Endothelial cell of umbilical vein (primary cell): ENCODE data around the gene PGBD5. TPM values are rescaled to one million over a fixed set of nuclear protein-coding genes. Genes with fewer than 3 reads are reported as not detected.

Source experiments
- BruUV-seq: library from RNA; stranded (reverse); fragments of 400-500 nt; replicated peaks from 2 replicates; lab custom pipeline; 2021; lab: Mats Ljungman, UMichigan
- CTCF ChIA-PET: fragments of 300-600, 350-600 bp; sonication (Branson Sonifier 250); formaldehyde crosslinking; loops from one replicate; lab custom pipeline; 2021; ENCODE audit warnings: antibody characterized with exemption, inconsistent platforms; lab: Charles Lee
- POLR2A ChIA-PET: fragments of 300-600, 350-600 bp; sonication (Branson Sonifier 250); formaldehyde crosslinking; loops from one replicate; lab custom pipeline; 2021; ENCODE audit warnings: antibody characterized with exemption, inconsistent platforms; lab: Charles Lee
- DNase-seq: peaks from one replicate; pipeline ENCODE4 v3.0.0-alpha.2; 2011; ENCODE audit warnings: low read depth, low spot score
- FAIRE-seq: peaks from 2 replicates; lab custom pipeline; 2011; peaks lifted over from hg19 to GRCh38; lab: Jason Lieb, UNC
- H2AFZ ChIP-seq: 2 replicates; pipeline ENCODE4 v1.6.0; 2012; ENCODE audit warnings: low read depth, low read length, control low read depth, inconsistent platforms
- H3K27ac ChIP-seq: 2 replicates; pipeline ENCODE4 v1.5.1; 2011; ENCODE audit warnings: low read depth, mild to moderate bottlenecking, control low read depth, low read length, moderate library complexity; ENCODE audit not compliant: insufficient read depth
- H3K27me3 ChIP-seq, 2 experiments: 2 replicates each; pipeline versions ENCODE4 v1.6.0 to v1.6.1; 2011; ENCODE audit warnings: low read length in 2 of 2, mixed read lengths in 1 of 2; ENCODE audit not compliant: control insufficient read depth in 2 of 2, insufficient read depth in 2 of 2
- H3K36me3 ChIP-seq, 2 experiments: 2 replicates in 1 of 2; 3 replicates in 1 of 2; pipeline ENCODE4 v1.5.1; 2011; ENCODE audit warnings: low read length in 2 of 2, mild to moderate bottlenecking in 1 of 2, moderate library complexity in 1 of 2; ENCODE audit not compliant: control insufficient read depth in 2 of 2, insufficient read depth in 2 of 2; ENCODE audit errors: extremely low read depth in 1 of 2
- H3K4me1 ChIP-seq: 3 replicates; pipeline ENCODE4 v1.5.1; 2011; ENCODE audit warnings: mild to moderate bottlenecking, low read length; ENCODE audit not compliant: control insufficient read depth, insufficient read depth; ENCODE audit errors: extremely low read depth
- H3K4me2 ChIP-seq: 2 replicates; pipeline ENCODE4 v1.6.1; 2011; ENCODE audit warnings: low read length, control low read depth, mixed read lengths; ENCODE audit not compliant: insufficient read depth
- H3K4me3 ChIP-seq, 3 experiments: fragments of 200-600 bp in 1 of 3; sonication (generic), shearing (Covaris generic) in 1 of 3; replicated peaks in 1 of 3; 2 replicates each; pipeline ENCODE4 v1.5.1; 2011 to 2016; ENCODE audit warnings: control low read depth in 3 of 3, low read length in 3 of 3, mild to moderate bottlenecking in 2 of 3, inconsistent platforms in 1 of 3, low read depth in 1 of 3, moderate library complexity in 1 of 3; ENCODE audit not compliant: insufficient read depth in 1 of 3
- H3K79me2 ChIP-seq: 2 replicates; pipeline ENCODE4 v1.6.0; 2012; ENCODE audit warnings: low read length, inconsistent platforms; ENCODE audit not compliant: control insufficient read depth, insufficient read depth
- H3K9ac ChIP-seq: replicated peaks from 2 replicates; pipeline ENCODE3; 2011; ENCODE audit warnings: low read length, control low read depth; ENCODE audit not compliant: insufficient read depth; ENCODE audit errors: extremely low read depth
- H3K9me1 ChIP-seq: replicated peaks from 3 replicates; pipeline ENCODE4 v1.6.0; 2011; ENCODE audit warnings: mild to moderate bottlenecking, low read length; ENCODE audit not compliant: control insufficient read depth, insufficient read depth; ENCODE audit errors: extremely low read depth
- H3K9me3 ChIP-seq: replicated peaks from 2 replicates; pipeline ENCODE4 v1.5.1; 2012; ENCODE audit warnings: low read length, inconsistent platforms; ENCODE audit not compliant: control insufficient read depth, insufficient read depth
- H4K20me1 ChIP-seq: replicated peaks from 2 replicates; pipeline ENCODE3; 2011; ENCODE audit warnings: mild to moderate bottlenecking, low read length; ENCODE audit not compliant: control insufficient read depth, insufficient read depth; ENCODE audit errors: extremely low read depth
- EZH2 ChIP-seq: IDR thresholded peaks from 2 replicates; pipeline ENCODE4 v1.6.1; 2012; ENCODE audit warnings: borderline replicate concordance, low read depth, mild to moderate bottlenecking, moderate library complexity, low read length, inconsistent platforms; ENCODE audit not compliant: severe bottlenecking
- FOS ChIP-seq: IDR thresholded peaks from 2 replicates; pipeline ENCODE4 v1.6.1; 2011; ENCODE audit warnings: mild to moderate bottlenecking, low read length, moderate library complexity, borderline replicate concordance; ENCODE audit not compliant: insufficient read depth
- GATA2 ChIP-seq: IDR thresholded peaks from 2 replicates; pipeline ENCODE4 v1.7.0; 2011; ENCODE audit warnings: low read depth, mild to moderate bottlenecking, moderate library complexity, mixed read lengths, low read length; ENCODE audit not compliant: insufficient read length, insufficient read depth
- JUN ChIP-seq: IDR thresholded peaks from 2 replicates; pipeline ENCODE4 v1.6.1; 2011; ENCODE audit warnings: borderline replicate concordance, low read depth; ENCODE audit not compliant: insufficient read length, insufficient read depth
- MAX ChIP-seq: IDR thresholded peaks from 2 replicates; pipeline ENCODE4 v1.6.1; 2011; ENCODE audit not compliant: insufficient read depth, insufficient read length
- MYC ChIP-seq: IDR thresholded peaks from one replicate; pipeline ENCODE4 v1.6.1; 2011; ENCODE audit warnings: mild to moderate bottlenecking, low read depth, low read length
- POLR2A ChIP-seq: IDR thresholded peaks from 2 replicates; pipeline ENCODE4 v1.6.1; 2012; ENCODE audit warnings: low read depth, mild to moderate bottlenecking, control low read depth, low read length
- POLR2AphosphoS5 ChIP-seq: IDR thresholded peaks from 2 replicates; pipeline ENCODE4 v1.6.1; 2012; ENCODE audit warnings: low read depth, mild to moderate bottlenecking, control low read depth, low read length, moderate library complexity; ENCODE audit not compliant: insufficient read depth
- dilution Hi-C: fragments of 300-500 bp; cut with MboI; formaldehyde crosslinking; loops from one replicate; pipeline ENCODE4 v1.15.0; 2019; ENCODE audit warnings: low sequenced_read_pairs; ENCODE audit not compliant: extremely low pct_ligation_motif_present
- intact Hi-C: fragments of 100-400 bp; cut with micrococcal nuclease; formaldehyde crosslinking; loops from one replicate; pipeline ENCODE4 v1.10.0; 2022
- polyA plus RNA-seq, 4 experiments: library from polyadenylated mRNA; depleted of rRNA in 3 of 4; stranded (reverse) in 3 of 4; unstranded in 1 of 4; fragments of >200 nt; gene quantifications; 2 replicates each; pipeline versions ENCODE4 v1.2.1 to v1.2.3, GENCODE V29; 2011 to 2012; ENCODE audit warnings: missing spikeins in 1 of 4
- total RNA-seq: library from RNA; stranded (reverse); gene quantifications from 2 replicates; pipeline ENCODE4 v1.2.3, GENCODE V29; 2021
- TF ChIP-seq, protein P1 (sequence below), 2 donors: IDR thresholded peaks; 1 replicate in 1 of 2; 2 replicates in 1 of 2; pipeline ENCODE4 v1.5.1; 2011; ENCODE audit warnings: low read length in 2 of 2, mild to moderate bottlenecking in 2 of 2, moderate library complexity in 2 of 2, control low read depth in 1 of 2, inconsistent platforms in 1 of 2, low read depth in 1 of 2; ENCODE audit not compliant: insufficient read depth in 1 of 2; ENCODE audit errors: extremely low read depth in 1 of 2

PGBD5 gene
- total and polyA plus RNA-seq, 2 donors (not counting 3 experiments of a cell fraction or from before 2014, with no cell fraction given), result 0.03 TPM; not detected in 1

DNA sequence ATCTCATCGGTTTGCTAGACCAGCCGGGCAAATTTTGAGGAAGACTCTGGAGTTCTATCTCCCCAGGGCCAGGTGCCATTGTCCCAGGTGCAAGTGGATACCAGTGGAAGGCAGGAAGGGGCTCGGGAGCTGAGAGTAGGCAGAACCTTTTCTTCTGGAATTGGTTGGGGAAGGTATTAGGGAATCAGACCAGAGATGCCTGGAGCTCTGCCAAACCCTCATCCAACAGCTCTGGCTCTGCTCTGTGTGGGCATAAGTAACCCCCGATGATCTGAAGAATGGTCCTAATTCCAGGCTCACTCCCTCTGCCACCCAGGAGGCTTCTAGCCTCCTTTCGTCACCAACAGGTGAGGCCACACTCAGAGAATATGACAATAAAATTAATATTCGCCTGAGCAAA, 69.9 kb downstream of the PGBD5 start:
- Histone ChIP-seq H4K20me1 (no peaks in the 10 kb centered on the region), H2AFZ (no peak overlapping the region), H3K9me1 (no peaks in the 10 kb centered on the region), H3K4me2 (no peak overlapping the region), H3K27ac (no peak overlapping the region), H3K4me3 (no peak overlapping the region), H3K4me1 (no peaks in the 10 kb centered on the region), H3K27me3 (no peaks in the 10 kb centered on the region), H3K79me2 (no peaks in the 10 kb centered on the region), H3K9ac (no peak overlapping the region), H3K36me3 (no peaks in the 10 kb centered on the region), H3K9me3 (no peaks in the 10 kb centered on the region)
- no peak for FAIRE-seq
- no peak for DNase-seq
- TF ChIP-seq, protein P1, sequence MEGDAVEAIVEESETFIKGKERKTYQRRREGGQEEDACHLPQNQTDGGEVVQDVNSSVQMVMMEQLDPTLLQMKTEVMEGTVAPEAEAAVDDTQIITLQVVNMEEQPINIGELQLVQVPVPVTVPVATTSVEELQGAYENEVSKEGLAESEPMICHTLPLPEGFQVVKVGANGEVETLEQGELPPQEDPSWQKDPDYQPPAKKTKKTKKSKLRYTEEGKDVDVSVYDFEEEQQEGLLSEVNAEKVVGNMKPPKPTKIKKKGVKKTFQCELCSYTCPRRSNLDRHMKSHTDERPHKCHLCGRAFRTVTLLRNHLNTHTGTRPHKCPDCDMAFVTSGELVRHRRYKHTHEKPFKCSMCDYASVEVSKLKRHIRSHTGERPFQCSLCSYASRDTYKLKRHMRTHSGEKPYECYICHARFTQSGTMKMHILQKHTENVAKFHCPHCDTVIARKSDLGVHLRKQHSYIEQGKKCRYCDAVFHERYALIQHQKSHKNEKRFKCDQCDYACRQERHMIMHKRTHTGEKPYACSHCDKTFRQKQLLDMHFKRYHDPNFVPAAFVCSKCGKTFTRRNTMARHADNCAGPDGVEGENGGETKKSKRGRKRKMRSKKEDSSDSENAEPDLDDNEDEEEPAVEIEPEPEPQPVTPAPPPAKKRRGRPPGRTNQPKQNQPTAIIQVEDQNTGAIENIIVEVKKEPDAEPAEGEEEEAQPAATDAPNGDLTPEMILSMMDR (IDR thresholded peaks at IDR 0.05; ENCODE audit: extremely low read depth in 1 of 2, insufficient read depth in 1 of 2, low read depth in 1 of 2, low read length in 2 of 2), result no peak
- TF ChIP-seq JUN, result no peak
- TF ChIP-seq FOS, result no peak
- TF ChIP-seq MYC, result no peak
- no peak for TF ChIP-seq POLR2A
- no peak for TF ChIP-seq GATA2
- no peak for TF ChIP-seq MAX
- TF ChIP-seq POLR2AphosphoS5, result no peak
- no peak for TF ChIP-seq EZH2
- intact Hi-C loops (no loop called here), dilution Hi-C loops (no loop called here)
- ChIA-PET POLR2A (no interaction called here), CTCF (no interaction called here)
- no TSS peak for BruUV-seq
